ENCODE data around the gene PLEKHH1. TPM values are rescaled to one million over a fixed set of nuclear protein-coding genes. Genes with fewer than 3 reads are reported as not detected.

The PLEKHH1 gene
- total RNA-seq, 1 experiment from 2014 or later, result 0.97 TPM

DNA sequence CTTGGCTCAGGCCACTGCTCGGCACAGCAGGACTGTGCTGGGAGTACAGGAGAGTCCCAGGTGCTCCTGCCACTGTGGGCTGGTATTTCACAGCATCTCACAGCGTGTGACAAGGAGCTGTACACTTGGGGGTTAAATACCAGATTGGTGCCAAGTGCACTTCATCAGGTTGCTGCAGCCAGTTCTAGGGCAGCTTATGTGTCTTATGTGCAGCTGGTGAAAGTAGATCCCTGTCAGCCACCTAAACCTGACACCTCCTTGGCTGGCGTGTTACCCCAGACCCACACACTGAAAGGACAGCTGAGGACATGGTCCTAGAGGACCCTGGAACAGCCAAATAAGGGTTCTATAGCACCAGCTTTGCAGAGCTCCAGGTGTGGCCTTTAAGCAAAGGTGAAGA lies 18.9 kb downstream of the PLEKHH1 start:
- H3K27ac ChIP-seq, result no peak overlapping the region
- no peaks in the 10 kb centered on the region for H3K9me3 ChIP-seq (replicated peaks)
- H3K36me3 ChIP-seq, result no peaks in the 10 kb centered on the region
- H3K4me1 ChIP-seq (replicated peaks), result no peaks in the 10 kb centered on the region
- DNase-seq (ENCODE audit: low read depth in 1 of 2, low spot score in 2 of 2), result no peak
- H3K27me3 ChIP-seq (replicated peaks), result no peaks in the 10 kb centered on the region; the same call in 1 of the 2 replicates
- H3K4me3 ChIP-seq, result no peak overlapping the region

DNA sequence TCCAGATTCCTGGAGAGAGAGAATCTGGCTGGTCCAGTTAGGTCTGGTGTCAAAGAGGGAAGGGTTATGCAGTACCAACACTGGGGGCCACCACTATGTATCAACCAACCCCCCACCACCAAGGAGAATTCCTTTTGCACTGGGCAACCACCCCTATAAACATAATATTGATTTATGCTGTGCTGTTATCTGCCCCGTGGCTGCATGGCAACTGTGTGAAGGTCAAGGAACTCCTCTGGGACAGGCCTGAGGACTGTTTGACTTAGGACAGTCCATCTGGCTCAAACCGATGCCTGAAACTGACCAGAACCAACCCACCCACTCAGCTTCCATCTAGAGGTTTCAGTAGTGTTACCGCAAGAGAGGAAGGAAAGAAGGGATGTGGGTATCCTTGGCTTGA lies 20.5 kb downstream of the PLEKHH1 start:
- no peaks in the 10 kb centered on the region for H3K9me3 ChIP-seq (replicated peaks)
- DNase-seq (ENCODE audit: low read depth in 1 of 2, low spot score in 2 of 2), result no peak
- no peaks in the 10 kb centered on the region for H3K36me3 ChIP-seq
- H3K4me3 ChIP-seq, result no peak overlapping the region
- H3K4me1 ChIP-seq (replicated peaks), result no peaks in the 10 kb centered on the region
- no peaks in the 10 kb centered on the region; the same call in 1 of the 2 replicates for H3K27me3 ChIP-seq (replicated peaks)
- H3K27ac ChIP-seq, result no peak overlapping the region

DNA sequence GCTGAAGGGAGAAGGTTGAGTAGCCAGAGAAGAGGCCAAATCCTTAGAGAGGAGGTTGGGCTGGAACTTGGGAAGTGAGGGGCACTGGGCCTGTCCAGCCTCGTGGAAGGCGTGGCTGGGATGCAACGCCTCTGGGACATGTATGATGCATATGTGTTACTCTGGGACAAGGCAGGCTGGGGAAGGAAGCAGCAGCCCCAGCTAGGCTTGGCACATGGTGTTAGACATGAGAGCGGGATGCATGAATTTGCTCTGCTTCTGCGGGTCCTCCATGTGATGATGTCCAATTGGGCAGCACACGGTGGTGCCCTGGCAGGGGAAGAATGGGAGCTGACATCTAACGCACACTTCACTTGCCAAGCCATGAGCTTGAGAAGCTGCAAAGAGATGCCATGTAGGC lies 21.3 kb downstream of the PLEKHH1 start:
- Histone ChIP-seq H3K4me1 (replicated peaks) (no peaks in the 10 kb centered on the region), H3K4me3 (no peak overlapping the region), H3K36me3 (no peaks in the 10 kb centered on the region), H3K27ac (no peak overlapping the region), H3K9me3 (replicated peaks) (no peaks in the 10 kb centered on the region), H3K27me3 (replicated peaks) (no peaks in the 10 kb centered on the region; the same call in 1 of the 2 replicates)
- DNase-seq (ENCODE audit: low read depth in 1 of 2, low spot score in 2 of 2), result no peak

DNA sequence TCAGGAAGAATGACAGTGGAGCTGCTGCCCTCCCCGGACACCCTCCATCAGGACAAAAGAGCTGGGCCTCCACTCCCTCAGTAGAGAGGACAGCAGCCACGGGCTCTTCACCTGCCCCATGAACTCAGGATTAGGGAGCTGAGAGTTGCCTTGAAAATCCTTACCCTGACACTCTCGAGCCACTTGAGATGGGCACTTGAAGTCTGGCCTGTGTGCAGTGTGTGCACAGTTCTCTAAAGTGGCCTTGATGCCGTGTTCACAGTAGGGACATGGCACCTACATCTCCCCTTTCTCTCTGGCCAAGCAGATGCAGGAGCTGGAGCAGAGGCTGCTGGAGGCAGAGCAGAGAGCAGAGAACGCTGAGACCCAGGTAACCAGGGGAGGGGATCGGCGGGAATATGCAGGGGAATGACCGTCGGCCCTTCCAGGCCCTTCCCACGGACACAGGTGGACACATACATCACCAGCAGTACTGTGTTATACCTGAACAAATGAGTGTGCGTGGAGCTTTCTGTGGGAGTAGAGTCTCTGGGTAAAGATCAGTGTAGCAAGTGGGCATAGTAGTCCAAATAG lies 22.5 kb downstream of the PLEKHH1 start:
- no peaks in the 10 kb centered on the region for H3K4me1 ChIP-seq (replicated peaks)
- H3K9me3 ChIP-seq (replicated peaks), result no peaks in the 10 kb centered on the region
- no peak overlapping the region for H3K27ac ChIP-seq
- H3K27me3 ChIP-seq (replicated peaks), result no peaks in the 10 kb centered on the region; the same call in 1 of the 2 replicates
- no peaks in the 10 kb centered on the region for H3K36me3 ChIP-seq
- no peak for DNase-seq (ENCODE audit: low read depth in 1 of 2, low spot score in 2 of 2)
- H3K4me3 ChIP-seq, result no peak overlapping the region

- Histone ChIP-seq H3K27ac (no peak overlapping the region), H3K27me3 (replicated peaks) (no peaks in the 10 kb centered on the region), H3K4me3 (no peak overlapping the region), H3K4me1 (replicated peaks) (no peaks in the 10 kb centered on the region), H3K36me3 (no peaks in the 10 kb centered on the region), H3K9me3 (replicated peaks) (no peaks in the 10 kb centered on the region)
- DNase-seq (ENCODE audit: low read depth in 1 of 2, low spot score in 2 of 2), result no peak
These were observed 23.6 kb downstream of the PLEKHH1 start for GRCh38 chr14:67556671-67557070.

- DNase-seq (ENCODE audit: low read depth in 1 of 2, low spot score in 2 of 2), result no peak
- Histone ChIP-seq H3K9me3 (replicated peaks) (no peaks in the 10 kb centered on the region), H3K27me3 (replicated peaks) (no peaks in the 10 kb centered on the region), H3K36me3 (no peaks in the 10 kb centered on the region), H3K27ac (no peak overlapping the region), H3K4me3 (no peak overlapping the region), H3K4me1 (replicated peaks) (no peaks in the 10 kb centered on the region)
These were observed 24.0 kb downstream of the PLEKHH1 start for GRCh38 chr14:67557118-67557517.

- H3K4me3 ChIP-seq, result no peak overlapping the region
- H3K36me3 ChIP-seq, result no peaks in the 10 kb centered on the region
- no peaks in the 10 kb centered on the region for H3K27me3 ChIP-seq (replicated peaks)
- no peaks in the 10 kb centered on the region for H3K9me3 ChIP-seq (replicated peaks)
- no peak for DNase-seq (ENCODE audit: low read depth in 1 of 2, low spot score in 2 of 2)
- no peaks in the 10 kb centered on the region for H3K4me1 ChIP-seq (replicated peaks)
- no peak overlapping the region for H3K27ac ChIP-seq
These were observed 24.6 kb downstream of the PLEKHH1 start for GRCh38 chr14:67557656-67558055.

DNA sequence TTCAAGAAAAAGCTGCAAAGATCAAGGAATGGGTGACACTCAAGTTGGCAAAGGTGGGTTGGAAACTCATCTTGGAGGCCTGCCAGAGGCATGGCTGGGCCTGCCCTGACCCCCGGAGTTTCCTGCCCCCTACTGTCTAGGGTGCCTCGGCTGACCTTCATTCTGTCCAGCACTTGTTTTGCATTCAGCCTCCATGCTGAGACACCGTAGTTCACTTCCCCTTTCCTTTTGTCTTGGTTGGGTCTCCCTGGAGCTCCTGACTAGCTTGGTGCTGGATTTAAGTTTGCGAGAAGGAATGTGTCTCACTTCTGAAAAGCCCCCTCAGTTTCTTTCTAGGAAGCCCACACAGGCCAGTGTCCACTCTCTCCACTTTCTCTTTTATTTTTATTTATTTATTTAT lies 26.5 kb downstream of the PLEKHH1 start:
- Histone ChIP-seq H3K4me1 (replicated peaks) (no peaks in the 10 kb centered on the region), H3K9me3 (replicated peaks) (no peaks in the 10 kb centered on the region), H3K4me3 (no peak overlapping the region), H3K27me3 (replicated peaks) (no peaks in the 10 kb centered on the region), H3K27ac (no peak overlapping the region), H3K36me3 (no peaks in the 10 kb centered on the region)
- DNase-seq (ENCODE audit: low read depth in 1 of 2, low spot score in 2 of 2), result no peak

DNA sequence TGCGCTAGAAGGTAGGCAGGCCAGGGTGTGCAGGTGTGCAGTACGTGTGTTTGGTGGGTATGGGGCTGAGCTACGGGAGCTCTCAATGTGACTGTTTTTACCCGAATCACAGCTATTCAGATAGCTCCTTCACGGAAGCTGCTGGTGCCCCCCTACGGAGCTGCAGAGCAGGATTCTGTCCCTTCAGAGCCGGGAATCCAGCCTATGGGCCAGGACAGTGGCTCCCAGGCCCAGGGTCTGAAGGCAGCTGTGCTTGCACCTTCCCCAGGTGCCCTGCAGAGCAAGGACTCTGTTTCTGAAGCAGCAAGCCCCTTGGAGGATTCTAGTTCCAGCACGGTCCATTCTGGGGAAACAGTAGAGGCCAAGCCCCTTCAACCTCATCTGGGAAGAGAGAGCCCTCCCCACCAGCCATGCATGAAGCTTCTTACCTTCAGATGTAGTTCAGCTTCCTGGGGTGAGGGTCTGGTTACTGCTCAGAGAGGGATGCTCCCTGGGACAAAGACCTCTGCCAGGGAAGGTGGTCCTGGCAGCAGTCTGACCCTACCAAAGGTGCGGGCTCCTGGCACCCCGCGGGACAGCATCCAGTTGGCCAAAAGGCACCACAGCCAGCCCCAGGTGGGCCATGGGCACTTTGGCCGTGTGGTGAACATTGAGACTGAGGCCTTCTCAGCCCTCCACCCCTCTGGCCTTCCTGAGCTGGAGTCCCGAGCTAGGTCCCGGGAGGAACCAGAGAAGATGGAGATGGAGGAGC lies 29.1 kb downstream of the PLEKHH1 start:
- Histone ChIP-seq H3K27ac (no peak overlapping the region), H3K4me3 (no peak overlapping the region), H3K36me3 (no peaks in the 10 kb centered on the region), H3K4me1 (replicated peaks) (no peaks in the 10 kb centered on the region), H3K27me3 (replicated peaks) (no peaks in the 10 kb centered on the region), H3K9me3 (replicated peaks) (no peaks in the 10 kb centered on the region)
- DNase-seq (ENCODE audit: low read depth in 1 of 2, low spot score in 2 of 2), result no peak

DNA sequence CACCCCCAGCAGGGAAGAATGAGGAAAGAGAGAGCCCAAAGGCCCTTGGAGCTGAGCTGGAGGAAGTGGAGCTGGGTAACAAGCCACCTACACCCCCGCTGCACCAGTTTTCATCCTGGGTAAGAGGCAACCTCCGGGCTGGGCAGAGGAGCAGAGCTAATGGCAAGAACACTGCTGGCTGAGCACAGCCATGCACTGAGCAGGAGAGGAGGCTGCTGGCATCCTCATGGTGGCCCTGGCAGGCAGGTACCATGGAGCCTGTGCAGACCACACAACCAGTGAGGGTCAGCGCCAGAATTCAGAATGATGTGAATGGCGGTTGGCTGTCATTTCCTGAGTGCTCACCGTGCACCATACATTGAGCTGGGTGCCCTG lies 29.7 kb downstream of the PLEKHH1 start:
- no peak overlapping the region for H3K4me3 ChIP-seq
- no peak overlapping the region for H3K27ac ChIP-seq
- H3K36me3 ChIP-seq, result no peaks in the 10 kb centered on the region
- no peaks in the 10 kb centered on the region for H3K27me3 ChIP-seq (replicated peaks)
- no peak for DNase-seq (ENCODE audit: low read depth in 1 of 2, low spot score in 2 of 2)
- no peaks in the 10 kb centered on the region for H3K4me1 ChIP-seq (replicated peaks)
- H3K9me3 ChIP-seq (replicated peaks), result no peaks in the 10 kb centered on the region

GRCh38 chr14:67564236-67564635 lies 31.1 kb downstream of the PLEKHH1 start:
- Histone ChIP-seq H3K36me3 (no peaks in the 10 kb centered on the region), H3K27ac (no peak overlapping the region)
- no peak for DNase-seq (ENCODE audit: low read depth in 1 of 2, low spot score in 2 of 2)

GRCh38 chr14:67566908-67567307 lies 33.8 kb downstream of the PLEKHH1 start:
- Histone ChIP-seq H3K27ac (no peak overlapping the region), H3K4me3 (no peak overlapping the region), H3K27me3 (replicated peaks) (no peaks in the 10 kb centered on the region), H3K9me3 (replicated peaks) (no peaks in the 10 kb centered on the region), H3K4me1 (replicated peaks) (no peaks in the 10 kb centered on the region), H3K36me3 (no peaks in the 10 kb centered on the region)
- DNase-seq (ENCODE audit: low read depth in 1 of 2, low spot score in 2 of 2), result no peak

More at GRCh38 chr14:67564236-67564635, 31.1 kb downstream of the PLEKHH1 start:
- H3K4me3 ChIP-seq, result no peak overlapping the region
- no peaks in the 10 kb centered on the region for H3K4me1 ChIP-seq (replicated peaks)
- H3K9me3 ChIP-seq (replicated peaks), result no peaks in the 10 kb centered on the region
- H3K27me3 ChIP-seq (replicated peaks), result no peaks in the 10 kb centered on the region

- no peak overlapping the region for H3K4me3 ChIP-seq
- H3K36me3 ChIP-seq, result no peaks in the 10 kb centered on the region
- H3K9me3 ChIP-seq (replicated peaks), result no peaks in the 10 kb centered on the region
- H3K27me3 ChIP-seq (replicated peaks), result no peaks in the 10 kb centered on the region
- no peaks in the 10 kb centered on the region for H3K4me1 ChIP-seq (replicated peaks)
- no peak for DNase-seq (ENCODE audit: low read depth in 1 of 2, low spot score in 2 of 2)
- H3K27ac ChIP-seq, result no peak overlapping the region
These were observed 34.6 kb downstream of the PLEKHH1 start for GRCh38 chr14:67567654-67568053.

DNA sequence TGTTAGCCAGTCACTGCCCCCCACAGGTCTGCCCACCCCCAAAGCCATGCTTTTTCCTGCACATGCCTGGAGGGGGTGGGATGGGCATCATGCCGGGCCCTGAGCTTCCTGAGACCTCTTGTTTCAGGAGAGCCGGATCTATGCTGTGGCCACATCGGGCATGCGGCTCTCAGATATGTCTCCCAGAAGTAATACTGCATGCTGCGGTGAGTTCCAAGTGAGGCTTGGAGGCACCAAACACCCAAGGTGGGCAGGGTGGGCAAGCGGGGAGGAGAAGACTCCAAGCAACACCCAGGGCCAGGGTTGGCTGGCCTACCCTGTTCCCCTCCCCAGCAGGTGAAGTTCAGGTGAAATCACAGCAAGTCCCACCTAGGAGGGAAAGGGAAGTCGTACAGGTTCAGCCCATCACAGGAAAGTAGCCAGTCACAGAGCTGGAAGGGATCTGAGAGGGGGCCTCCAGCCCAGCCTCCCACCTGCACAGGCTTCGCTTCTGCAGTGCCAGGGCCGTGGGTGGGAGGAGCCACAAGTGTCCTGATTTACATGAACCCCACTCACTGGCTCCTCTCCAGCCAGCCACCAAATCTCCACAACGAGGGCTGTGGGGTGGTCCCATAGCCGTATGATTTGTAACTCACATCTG lies 36.0 kb downstream of the PLEKHH1 start:
- H3K4me3 ChIP-seq, result no peak overlapping the region
- no peaks in the 10 kb centered on the region for H3K9me3 ChIP-seq (replicated peaks)
- no peaks in the 10 kb centered on the region for H3K36me3 ChIP-seq
- no peak for DNase-seq (ENCODE audit: low read depth in 1 of 2, low spot score in 2 of 2)
- H3K27ac ChIP-seq, result no peak overlapping the region
- H3K27me3 ChIP-seq (replicated peaks), result no peaks in the 10 kb centered on the region
- H3K4me1 ChIP-seq (replicated peaks), result no peaks in the 10 kb centered on the region

All from SJSA1 (cell line).